Lung (tissue), 12 donors: ENCODE measurements around the gene MICALL1. TPM values are rescaled to one million over a fixed set of nuclear protein-coding genes. Genes with fewer than 3 reads are reported as not detected.
A peak's percentile ranks its signal among the peaks of the same experiment; 100 is the strongest.

Experiments used
- ATAC-seq: fragments of 200-7000 bp; cut with Tn5 transposase; one replicate; pipeline ENCODE4 v1.9.1; 2020; ENCODE audit warnings: moderate number of reproducible peaks; ENCODE audit not compliant: insufficient read depth, low FRiP score
- DNase-seq, 3 donors: peaks; one replicate each; pipeline ENCODE4 v3.0.0-alpha.2; 2013 to 2017
- H3K27ac ChIP-seq, 2 donors: one replicate each; pipeline ENCODE4 v1.5.1; 2013; ENCODE audit warnings: mild to moderate bottlenecking in 2 of 2, moderate library complexity in 2 of 2, control low read depth in 1 of 2, inconsistent platforms in 1 of 2, low read depth in 1 of 2, low read length in 1 of 2
- H3K27me3 ChIP-seq, 3 donors: one replicate each; pipeline ENCODE4 v1.5.1; 2013; ENCODE audit warnings: low read length in 2 of 3; ENCODE audit not compliant: control insufficient read depth in 3 of 3, insufficient read depth in 3 of 3
- H3K36me3 ChIP-seq, 4 donors: one replicate each; pipeline ENCODE4 v1.5.1; 2013; ENCODE audit warnings: low read length in 4 of 4, mild to moderate bottlenecking in 1 of 4, moderate library complexity in 1 of 4; ENCODE audit not compliant: control insufficient read depth in 4 of 4, insufficient read depth in 4 of 4
- H3K4me1 ChIP-seq, 5 donors: one replicate each; pipeline ENCODE4 v1.5.1; 2013; ENCODE audit warnings: low read length in 5 of 5, mild to moderate bottlenecking in 2 of 5, moderate library complexity in 1 of 5; ENCODE audit not compliant: control insufficient read depth in 5 of 5, insufficient read depth in 5 of 5
- H3K4me3 ChIP-seq: one replicate; pipeline ENCODE4 v1.5.1; 2013; ENCODE audit warnings: mild to moderate bottlenecking, control low read depth, moderate library complexity
- H3K9ac ChIP-seq, 2 donors: one replicate each; pipeline ENCODE4 v1.5.1; 2013; ENCODE audit warnings: low read length in 2 of 2, control low read depth in 1 of 2; ENCODE audit not compliant: insufficient read depth in 1 of 2
- H3K9me3 ChIP-seq, 4 donors: one replicate each; pipeline ENCODE4 v1.5.1; 2013; ENCODE audit warnings: low read length in 3 of 4, mild to moderate bottlenecking in 1 of 4, moderate library complexity in 1 of 4; ENCODE audit not compliant: control insufficient read depth in 4 of 4, insufficient read depth in 3 of 4
- CTCF ChIP-seq: IDR thresholded peaks from 2 replicates; pipeline ENCODE4 v1.5.1; 2012; ENCODE audit warnings: mild to moderate bottlenecking; ENCODE audit errors: control extremely low read depth, extremely low read depth
- WGBS, 2 donors: extraction: QIAGEN DNeasy Blood & Tissue Kit; methylation state at CpG; one replicate each; pipeline ENCODE4 v1.1.7; 2013; 5-methylcytosine and 5-hydroxymethylcytosine counted together
- polyA plus RNA-seq, 2 donors: library from polyadenylated mRNA; stranded (reverse); fragments of 200-250 nt; gene quantifications; one replicate each; pipeline ENCODE4 v1.2.1, GENCODE V29; 2013
- total RNA-seq, 2 donors: library from RNA; depleted of rRNA in 1 of 2; stranded (reverse); fragments of >200 nt in 1 of 2; gene quantifications; one replicate each; pipeline ENCODE4 v1.2.1, GENCODE V29; 2014 to 2021
- donor health status: control.
- donor health status: control.
- donor health status: Bipolar disorder and iron deficiency.
- donor health status: healthy.
- donor health status: DM: yes; HTN: yes; CAD: no.

Gene MICALL1
- total and polyA plus RNA-seq, 4 donors: 12.9 to 29.1 (median 17.5) TPM

DNA sequence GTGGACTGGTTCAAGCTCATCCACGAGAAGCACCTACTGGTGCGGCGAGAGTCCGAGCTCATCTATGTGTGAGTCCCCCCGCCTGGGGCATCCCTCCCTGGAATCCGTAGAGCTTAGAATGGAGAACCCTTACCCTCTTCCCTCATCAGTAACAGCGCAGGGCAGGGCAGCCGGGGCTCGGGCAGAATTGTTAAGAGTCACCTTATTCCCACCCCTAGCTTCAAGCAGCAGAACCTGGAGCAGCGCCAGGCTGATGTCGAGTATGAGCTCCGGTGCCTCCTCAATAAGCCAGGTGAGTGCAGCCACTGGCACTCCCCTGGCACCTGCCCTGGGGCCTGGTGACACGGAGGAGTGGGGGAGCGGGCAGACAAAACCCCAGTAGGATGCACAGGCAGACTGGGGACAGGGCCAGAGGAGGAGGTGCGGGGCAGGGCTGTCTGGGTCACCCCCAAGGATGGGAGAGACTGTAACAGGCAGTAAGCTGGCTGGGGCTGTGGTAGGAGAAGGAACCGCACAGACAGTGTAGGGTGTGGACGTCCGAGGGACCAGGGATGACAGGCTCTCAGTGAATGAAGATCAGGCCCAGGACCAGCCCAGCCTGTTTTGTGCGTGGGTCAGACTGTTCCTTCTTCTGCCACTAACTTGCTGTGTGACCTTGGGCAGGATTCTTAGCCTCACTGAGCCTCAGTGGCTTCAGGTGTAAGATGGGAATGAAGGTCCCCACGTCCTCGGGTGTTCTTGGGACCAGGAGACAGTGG lies 26.9 kb downstream of the MICALL1 start:
- no peak for TF ChIP-seq CTCF
- H3K36me3 ChIP-seq: peaks cover 0 to 36% (median 5%) of the 10 kb centered on the region in 4 donors
- no peaks in the 10 kb centered on the region for H3K9me3 ChIP-seq
- no peak overlapping the region for H3K4me3 ChIP-seq
- ATAC-seq (no peak), DNase-seq (peak; percentile 26 to 55 (median 54))
- H3K27me3 ChIP-seq: no peaks in the 10 kb centered on the region
- 60 to 83% methylated on average over 21 of the region's 21 CpGs for WGBS, 2 donors
- H3K4me1 ChIP-seq: peaks cover 0 to 21% (median 11%) of the 10 kb centered on the region in 5 donors
- no peak overlapping the region for H3K9ac ChIP-seq
- peak overlapping the region; percentile 46 to 83 for H3K27ac ChIP-seq

DNA sequence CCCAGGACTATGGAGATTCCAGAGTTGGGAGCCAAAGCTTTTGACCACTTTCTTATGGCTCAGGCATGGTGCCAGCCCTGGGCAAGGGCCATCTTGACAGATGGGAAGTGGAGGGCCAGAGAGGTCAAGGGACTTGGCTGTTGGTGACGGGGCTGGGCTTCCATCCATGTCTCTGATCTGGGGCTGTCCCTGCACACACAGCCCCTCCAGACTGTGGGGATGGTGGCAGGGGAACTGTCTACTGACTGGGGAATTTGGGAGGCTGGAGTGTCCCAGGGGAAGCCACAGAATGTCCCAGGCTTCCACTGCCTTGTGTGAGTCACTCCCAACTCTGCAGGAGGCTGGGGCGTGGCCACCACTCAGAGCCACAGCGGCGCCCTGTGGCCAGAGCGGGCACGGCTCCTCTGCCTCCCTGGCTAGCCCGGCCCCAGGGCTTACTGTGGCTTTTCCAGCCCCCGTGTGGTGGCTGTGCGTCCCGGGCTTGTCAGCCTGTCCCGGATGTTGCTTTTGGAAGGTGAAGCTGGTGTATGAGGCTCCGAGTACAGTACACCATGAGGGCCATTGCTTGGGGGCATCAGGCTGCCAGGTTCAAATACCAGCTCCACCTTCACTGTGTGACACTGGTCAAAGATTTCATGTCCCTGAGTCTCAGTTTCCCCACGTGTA lies 27.7 kb downstream of the MICALL1 start:
- DNase-seq: peak; percentile 90 to 91 (median 90)
- H3K9me3 ChIP-seq: no peaks in the 10 kb centered on the region
- H3K9ac ChIP-seq: no peak overlapping the region
- H3K4me3 ChIP-seq: no peak overlapping the region
- H3K36me3 ChIP-seq: peaks cover 1 to 32% (median 6%) of the 10 kb centered on the region in 4 donors
- peak overlapping the region; percentile 46 to 83 for H3K27ac ChIP-seq
- TF ChIP-seq CTCF: peak; percentile 94
- ATAC-seq: peak; percentile 91
- peaks cover 0 to 21% (median 11%) of the 10 kb centered on the region in 5 donors for H3K4me1 ChIP-seq
- WGBS, 2 donors: 5 to 7% methylated on average over 13 of the region's 13 CpGs
- no peaks in the 10 kb centered on the region for H3K27me3 ChIP-seq

- H3K9ac ChIP-seq: no peak overlapping the region
- H3K27me3 ChIP-seq: no peaks in the 10 kb centered on the region
- H3K4me3 ChIP-seq: no peak overlapping the region
- ATAC-seq (no peak), DNase-seq (no peak)
- 64 to 82% methylated on average over 12 of the region's 12 CpGs for WGBS, 2 donors
- H3K36me3 ChIP-seq: peaks cover 5 to 31% (median 12%) of the 10 kb centered on the region in 4 donors
- H3K27ac ChIP-seq: no peak overlapping the region
- no peaks in the 10 kb centered on the region for H3K9me3 ChIP-seq
- TF ChIP-seq CTCF: no peak
- H3K4me1 ChIP-seq: no peaks in the 10 kb centered on the region
These were observed 34.7 kb downstream of the MICALL1 start for GRCh38 chr22:37940698-37941376.
